PFSK-1 (cell line): ENCODE results near the gene CDK2AP2.

Experiments used
- FOXP2 ChIP-seq: optimal IDR thresholded peaks from 2 replicates; pipeline ENCODE3; 2011; ENCODE audit warnings: borderline replicate concordance, control low read depth, inconsistent platforms; ENCODE audit not compliant: insufficient read depth; ENCODE audit errors: extremely low read length, extremely low read depth
- POLR2AphosphoS5 ChIP-seq: IDR thresholded peaks from 2 replicates; pipeline ENCODE4 v1.6.1; 2012; ENCODE audit warnings: low read depth, mild to moderate bottlenecking, control low read depth, low read length, moderate library complexity
- REST ChIP-seq, 2 experiments: IDR thresholded peaks; 2 replicates each; pipeline versions ENCODE4 v1.6.1 to v1.8.0; 2011 to 2012; ENCODE audit warnings: low read depth in 2 of 2, low read length in 2 of 2, control low read depth in 1 of 2, inconsistent platforms in 1 of 2, mild to moderate bottlenecking in 1 of 2, moderate library complexity in 1 of 2; ENCODE audit not compliant: insufficient read depth in 1 of 2
- SIN3A ChIP-seq: IDR thresholded peaks from 2 replicates; pipeline ENCODE4 v1.6.1; 2012; ENCODE audit warnings: mild to moderate bottlenecking, low read length, moderate library complexity, borderline replicate concordance; ENCODE audit not compliant: insufficient read depth
- TAF1 ChIP-seq: IDR thresholded peaks from 2 replicates; pipeline ENCODE4 v1.6.1; 2012; ENCODE audit warnings: low read length, control low read depth, borderline replicate concordance; ENCODE audit not compliant: insufficient read depth

GRCh38 chr11:67484847-67485311 is 23.1 kb downstream of the CDK2AP2 start:
- TF ChIP-seq POLR2AphosphoS5 (no peak), REST (IDR thresholded peaks at IDR 0.05; ENCODE audit: insufficient read depth in 1 of 2, low read depth in 2 of 2, low read length in 2 of 2) (no peak), TAF1 (no peak), FOXP2 (no peak), SIN3A (no peak)
